ENCODE results near the gene KCNK5. TPM values are rescaled to one million over a fixed set of nuclear protein-coding genes. Genes with fewer than 3 reads are reported as not detected.

Gene KCNK5
- polyA plus RNA-seq, 1 donor from 2014 or later, result not detected

- no peaks in the 10 kb centered on the region for H3K9me3 ChIP-seq (ENCODE audit: low read length)
- H3K27ac ChIP-seq (ENCODE audit: low read length), result no peak overlapping the region
- H3K36me3 ChIP-seq (ENCODE audit: insufficient read depth, low read length), result no peaks in the 10 kb centered on the region
- TF ChIP-seq CTCF (IDR thresholded peaks at IDR 0.05; ENCODE audit: poor library complexity, severe bottlenecking) (no peak), POLR2AphosphoS5 (IDR thresholded peaks at IDR 0.05) (no peak), MXI1 (conservative IDR thresholded peaks at IDR 0.05; ENCODE audit: poor library complexity, severe bottlenecking) (no peak), RAD21 (conservative IDR thresholded peaks at IDR 0.05) (no peak), EP300 (conservative IDR thresholded peaks at IDR 0.05; ENCODE audit: poor library complexity, severe bottlenecking) (no peak), REST (IDR thresholded peaks at IDR 0.05; ENCODE audit: borderline replicate concordance) (no peak), SMC3 (conservative IDR thresholded peaks at IDR 0.05; ENCODE audit: poor library complexity) (no peak), TAF1 (IDR thresholded peaks at IDR 0.05; ENCODE audit: low read depth) (no peak), EZH2 (IDR thresholded peaks at IDR 0.05; ENCODE audit: borderline replicate concordance, insufficient read depth, low read length, poor library complexity, severe bottlenecking) (no peak)
- no peaks in the 10 kb centered on the region for H3K79me2 ChIP-seq (replicated peaks; ENCODE audit: insufficient read depth, low read length)
- H3F3A ChIP-seq (ENCODE audit: insufficient read depth, low read length, poor library complexity, severe bottlenecking), result no peaks in the 10 kb centered on the region
- no peak overlapping the region for H2AFZ ChIP-seq (ENCODE audit: low read depth, low read length)
- no peaks in the 10 kb centered on the region for H3K9me2 ChIP-seq (ENCODE audit: insufficient read depth, low read length)
- H3K9ac ChIP-seq (ENCODE audit: low read length), result no peak overlapping the region
- H3K4me3 ChIP-seq (ENCODE audit: low read length), result no peak overlapping the region
- H3K27me3 ChIP-seq (ENCODE audit: insufficient read depth, low read depth, low read length), result no peaks in the 10 kb centered on the region
- H4K20me1 ChIP-seq (ENCODE audit: insufficient read depth), result no peaks in the 10 kb centered on the region
- no peak overlapping the region for H3K4me2 ChIP-seq (ENCODE audit: low read length)
These were observed 51.0 kb downstream of the KCNK5 start for GRCh38 chr6:39178235-39178634.

- H3K4me2 ChIP-seq (ENCODE audit: low read length), result no peak overlapping the region
These were observed 52.1 kb downstream of the KCNK5 start for GRCh38 chr6:39177130-39177529.

More at GRCh38 chr6:39177130-39177529, 52.1 kb downstream of the KCNK5 start:
- no peaks in the 10 kb centered on the region for H3K36me3 ChIP-seq (ENCODE audit: insufficient read depth, low read length)
- H3K9me2 ChIP-seq (ENCODE audit: insufficient read depth, low read length), result no peaks in the 10 kb centered on the region
- no peaks in the 10 kb centered on the region for H3K27me3 ChIP-seq (ENCODE audit: insufficient read depth, low read depth, low read length)
- H3K79me2 ChIP-seq (replicated peaks; ENCODE audit: insufficient read depth, low read length), result no peaks in the 10 kb centered on the region
- H3K9me3 ChIP-seq (ENCODE audit: low read length), result no peaks in the 10 kb centered on the region
- no peak overlapping the region for H2AFZ ChIP-seq (ENCODE audit: low read depth, low read length)
- no peak overlapping the region for H3K4me3 ChIP-seq (ENCODE audit: low read length)
- TF ChIP-seq REST (IDR thresholded peaks at IDR 0.05; ENCODE audit: borderline replicate concordance), result no peak
- no peak for TF ChIP-seq TAF1 (IDR thresholded peaks at IDR 0.05; ENCODE audit: low read depth)
- TF ChIP-seq MXI1 (conservative IDR thresholded peaks at IDR 0.05; ENCODE audit: poor library complexity, severe bottlenecking), result no peak
- H3K9ac ChIP-seq (ENCODE audit: low read length), result no peak overlapping the region
- H4K20me1 ChIP-seq (ENCODE audit: insufficient read depth), result no peaks in the 10 kb centered on the region
- H3K27ac ChIP-seq (ENCODE audit: low read length), result no peak overlapping the region
- H3F3A ChIP-seq (ENCODE audit: insufficient read depth, low read length, poor library complexity, severe bottlenecking), result no peaks in the 10 kb centered on the region

Measured in neural cell (in vitro differentiated cells).